GM12878 (cell line): ENCODE data around the gene COG2. TPM values are rescaled to one million over a fixed set of nuclear protein-coding genes. Genes with fewer than 3 reads are reported as not detected.

Experiments used
- BCL11A ChIP-seq: IDR thresholded peaks from 2 replicates; pipeline ENCODE4 v1.6.1; 2011; ENCODE audit warnings: low read depth, low read length
- BRCA1 ChIP-seq: IDR thresholded peaks from 2 replicates; pipeline ENCODE4 v1.6.1; 2011; ENCODE audit warnings: low read depth, low read length, improper control_type of control experiment
- E2F4 ChIP-seq: IDR thresholded peaks from 2 replicates; pipeline ENCODE4 v1.6.1; 2012; ENCODE audit warnings: low read depth, low read length, improper control_type of control experiment
- EGR1 ChIP-seq, 2 experiments: IDR thresholded peaks; 1 replicate in 1 of 2; 2 replicates in 1 of 2; pipeline ENCODE4 v1.6.1; 2011 to 2012; ENCODE audit warnings: low read depth in 2 of 2, low read length in 2 of 2, borderline replicate concordance in 1 of 2, mild to moderate bottlenecking in 1 of 2, moderate library complexity in 1 of 2
- EZH2 ChIP-seq: IDR thresholded peaks from 2 replicates; pipeline ENCODE4 v1.6.1; 2012; ENCODE audit warnings: low read depth, mild to moderate bottlenecking, control low read depth, inconsistent platforms, low read length, borderline replicate concordance; ENCODE audit not compliant: control insufficient read depth
- GABPA ChIP-seq: IDR thresholded peaks from 2 replicates; pipeline ENCODE4 v1.6.1; 2014; ENCODE audit warnings: antibody characterized with exemption, low read depth, mild to moderate bottlenecking, inconsistent platforms
- IKZF2 ChIP-seq, 2 experiments: fragments of 450-650 bp; IDR thresholded peaks; 2 replicates each; pipeline ENCODE4 v1.6.1; 2017; ENCODE audit warnings: mild to moderate bottlenecking in 2 of 2, moderate library complexity in 2 of 2
- MTA2 ChIP-seq: fragments of 450-650 bp; IDR thresholded peaks from 2 replicates; pipeline ENCODE4 v1.6.1; 2016; ENCODE audit warnings: low read depth, mild to moderate bottlenecking, moderate library complexity
- MYB ChIP-seq: fragments of 150-350 bp; IDR thresholded peaks from 2 replicates; pipeline ENCODE4 v1.6.1; 2014; ENCODE audit warnings: mild to moderate bottlenecking, low read depth, low read length, borderline replicate concordance
- RBBP5 ChIP-seq: fragments of 200-600 bp; sonication (generic); conservative IDR thresholded peaks from 2 replicates; pipeline ENCODE4 v1.6.1; 2016
- RCOR1 ChIP-seq: conservative IDR thresholded peaks from 2 replicates; pipeline ENCODE4 v1.6.1; 2012; ENCODE audit warnings: low read depth, low read length, improper control_type of control experiment
- RELA ChIP-seq: fragments of 450-650 bp; IDR thresholded peaks from 2 replicates; pipeline ENCODE4 v1.8.0; 2014; ENCODE audit warnings: borderline replicate concordance; ENCODE audit not compliant: partially characterized antibody
- SMAD5 ChIP-seq: IDR thresholded peaks from 2 replicates; pipeline ENCODE4 v1.6.1; 2016; ENCODE audit warnings: antibody characterized with exemption, low read depth
- SREBF2 ChIP-seq: IDR thresholded peaks from 2 replicates; pipeline ENCODE4 v1.6.1; 2012; ENCODE audit warnings: mild to moderate bottlenecking, low read length
- TAF1 ChIP-seq: IDR thresholded peaks from 2 replicates; pipeline ENCODE4 v1.6.1; 2011; ENCODE audit warnings: mild to moderate bottlenecking, low read depth, low read length, borderline replicate concordance
- polyA plus RNA-seq, 11 experiments: library from polyadenylated mRNA; depleted of rRNA in 4 of 11; unstranded in 6 of 11; stranded (reverse) in 5 of 11; fragments of >200 nt; fragmentation: Nextera tagmentation in 4 of 11; fragmentation: Illumina TruSeq in 1 of 11; extraction: Ambion mirVana in 4 of 11; extraction: Trizol in 1 of 11; gene quantifications; 1 replicate in 1 of 11; 2 replicates in 10 of 11; pipeline versions ENCODE4 v1.2.1 to v1.2.3, GENCODE V29; 2011 to 2016; ENCODE audit warnings: inconsistent platforms in 2 of 11, missing spikeins in 2 of 11, low read depth in 1 of 11
- total RNA-seq, 4 experiments: library from RNA; depleted of rRNA in 3 of 4; stranded (reverse); fragments of >200 nt in 3 of 4; fragmentation: Illumina TruSeq in 1 of 4; extraction: Trizol in 1 of 4; gene quantifications; 2 replicates each; pipeline versions ENCODE4 v1.2.1 to v1.2.3, GENCODE V29; 2013 to 2021
- TF ChIP-seq, protein P1 (sequence below): fragments of 450-650 bp; IDR thresholded peaks from 2 replicates; pipeline ENCODE4 v1.6.1; 2016; ENCODE audit warnings: mild to moderate bottlenecking, moderate library complexity, borderline replicate concordance
- TF ChIP-seq, protein P2 (sequence below): IDR thresholded peaks from 2 replicates; pipeline ENCODE4 v1.6.1; 2012; ENCODE audit warnings: mild to moderate bottlenecking, low read depth, low read length
- TF ChIP-seq, protein P3 (sequence below): IDR thresholded peaks from 2 replicates; pipeline ENCODE4 v1.6.1; 2011; ENCODE audit warnings: low read depth, low read length, improper control_type of control experiment, borderline replicate concordance

COG2 gene
- total and polyA plus RNA-seq, 10 of the 15 experiments (the other 5 are each of a cell fraction or from before 2014, with no cell fraction given): 15.0 to 31.5 (median 28.3) TPM

GRCh38 chr1:230642263-230642959 lies at the start of gene COG2 (continued):
- TF ChIP-seq TAF1 (peak; percentile 69), RBBP5 (peak; percentile 82; the same call in 1 of the 2 replicates), RCOR1 (no peak), MYB (no peak), SMAD5 (peak; percentile 59; the same call in 1 of the 2 replicates), GABPA (no peak), RELA (peak; percentile 85), E2F4 (0 out of 2 replicates have a peak, but pooled peaks have one; percentile 13), BCL11A (peak; percentile 24; the same call in 1 of the 2 replicates), MTA2 (no peak), SREBF2 (no peak), EGR1 (IDR thresholded peaks at IDR 0.05; ENCODE audit: borderline replicate concordance in 1 of 2, low read depth in 2 of 2, low read length in 2 of 2) (peak in 1 of 2 experiments; percentile 83; a peak in 2 of 3 replicates), BRCA1 (no peak), IKZF2 (IDR thresholded peaks at IDR 0.05) (no peak), EZH2 (no peak)
- TF ChIP-seq, protein P1, sequence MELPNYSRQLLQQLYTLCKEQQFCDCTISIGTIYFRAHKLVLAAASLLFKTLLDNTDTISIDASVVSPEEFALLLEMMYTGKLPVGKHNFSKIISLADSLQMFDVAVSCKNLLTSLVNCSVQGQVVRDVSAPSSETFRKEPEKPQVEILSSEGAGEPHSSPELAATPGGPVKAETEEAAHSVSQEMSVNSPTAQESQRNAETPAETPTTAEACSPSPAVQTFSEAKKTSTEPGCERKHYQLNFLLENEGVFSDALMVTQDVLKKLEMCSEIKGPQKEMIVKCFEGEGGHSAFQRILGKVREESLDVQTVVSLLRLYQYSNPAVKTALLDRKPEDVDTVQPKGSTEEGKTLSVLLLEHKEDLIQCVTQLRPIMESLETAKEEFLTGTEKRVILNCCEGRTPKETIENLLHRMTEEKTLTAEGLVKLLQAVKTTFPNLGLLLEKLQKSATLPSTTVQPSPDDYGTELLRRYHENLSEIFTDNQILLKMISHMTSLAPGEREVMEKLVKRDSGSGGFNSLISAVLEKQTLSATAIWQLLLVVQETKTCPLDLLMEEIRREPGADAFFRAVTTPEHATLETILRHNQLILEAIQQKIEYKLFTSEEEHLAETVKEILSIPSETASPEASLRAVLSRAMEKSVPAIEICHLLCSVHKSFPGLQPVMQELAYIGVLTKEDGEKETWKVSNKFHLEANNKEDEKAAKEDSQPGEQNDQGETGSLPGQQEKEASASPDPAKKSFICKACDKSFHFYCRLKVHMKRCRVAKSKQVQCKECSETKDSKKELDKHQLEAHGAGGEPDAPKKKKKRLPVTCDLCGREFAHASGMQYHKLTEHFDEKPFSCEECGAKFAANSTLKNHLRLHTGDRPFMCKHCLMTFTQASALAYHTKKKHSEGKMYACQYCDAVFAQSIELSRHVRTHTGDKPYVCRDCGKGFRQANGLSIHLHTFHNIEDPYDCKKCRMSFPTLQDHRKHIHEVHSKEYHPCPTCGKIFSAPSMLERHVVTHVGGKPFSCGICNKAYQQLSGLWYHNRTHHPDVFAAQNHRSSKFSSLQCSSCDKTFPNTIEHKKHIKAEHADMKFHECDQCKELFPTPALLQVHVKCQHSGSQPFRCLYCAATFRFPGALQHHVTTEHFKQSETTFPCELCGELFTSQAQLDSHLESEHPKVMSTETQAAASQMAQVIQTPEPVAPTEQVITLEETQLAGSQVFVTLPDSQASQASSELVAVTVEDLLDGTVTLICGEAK: peak; percentile 41; the same call in 1 of the 2 replicates
- TF ChIP-seq, protein P2, sequence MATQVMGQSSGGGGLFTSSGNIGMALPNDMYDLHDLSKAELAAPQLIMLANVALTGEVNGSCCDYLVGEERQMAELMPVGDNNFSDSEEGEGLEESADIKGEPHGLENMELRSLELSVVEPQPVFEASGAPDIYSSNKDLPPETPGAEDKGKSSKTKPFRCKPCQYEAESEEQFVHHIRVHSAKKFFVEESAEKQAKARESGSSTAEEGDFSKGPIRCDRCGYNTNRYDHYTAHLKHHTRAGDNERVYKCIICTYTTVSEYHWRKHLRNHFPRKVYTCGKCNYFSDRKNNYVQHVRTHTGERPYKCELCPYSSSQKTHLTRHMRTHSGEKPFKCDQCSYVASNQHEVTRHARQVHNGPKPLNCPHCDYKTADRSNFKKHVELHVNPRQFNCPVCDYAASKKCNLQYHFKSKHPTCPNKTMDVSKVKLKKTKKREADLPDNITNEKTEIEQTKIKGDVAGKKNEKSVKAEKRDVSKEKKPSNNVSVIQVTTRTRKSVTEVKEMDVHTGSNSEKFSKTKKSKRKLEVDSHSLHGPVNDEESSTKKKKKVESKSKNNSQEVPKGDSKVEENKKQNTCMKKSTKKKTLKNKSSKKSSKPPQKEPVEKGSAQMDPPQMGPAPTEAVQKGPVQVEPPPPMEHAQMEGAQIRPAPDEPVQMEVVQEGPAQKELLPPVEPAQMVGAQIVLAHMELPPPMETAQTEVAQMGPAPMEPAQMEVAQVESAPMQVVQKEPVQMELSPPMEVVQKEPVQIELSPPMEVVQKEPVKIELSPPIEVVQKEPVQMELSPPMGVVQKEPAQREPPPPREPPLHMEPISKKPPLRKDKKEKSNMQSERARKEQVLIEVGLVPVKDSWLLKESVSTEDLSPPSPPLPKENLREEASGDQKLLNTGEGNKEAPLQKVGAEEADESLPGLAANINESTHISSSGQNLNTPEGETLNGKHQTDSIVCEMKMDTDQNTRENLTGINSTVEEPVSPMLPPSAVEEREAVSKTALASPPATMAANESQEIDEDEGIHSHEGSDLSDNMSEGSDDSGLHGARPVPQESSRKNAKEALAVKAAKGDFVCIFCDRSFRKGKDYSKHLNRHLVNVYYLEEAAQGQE: no peak
- TF ChIP-seq, protein P3, sequence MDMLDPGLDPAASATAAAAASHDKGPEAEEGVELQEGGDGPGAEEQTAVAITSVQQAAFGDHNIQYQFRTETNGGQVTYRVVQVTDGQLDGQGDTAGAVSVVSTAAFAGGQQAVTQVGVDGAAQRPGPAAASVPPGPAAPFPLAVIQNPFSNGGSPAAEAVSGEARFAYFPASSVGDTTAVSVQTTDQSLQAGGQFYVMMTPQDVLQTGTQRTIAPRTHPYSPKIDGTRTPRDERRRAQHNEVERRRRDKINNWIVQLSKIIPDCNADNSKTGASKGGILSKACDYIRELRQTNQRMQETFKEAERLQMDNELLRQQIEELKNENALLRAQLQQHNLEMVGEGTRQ: no peak
